Measurements from ENCODE around the gene SMAD9.

GRCh38 chr13:36903925-36904595 is 16.0 kb downstream of the SMAD9 start:
- no peak for TF ChIP-seq CTCF (conservative IDR thresholded peaks at IDR 0.05; ENCODE audit: low read depth, low read length)
- no peak for TF ChIP-seq EZH2 (IDR thresholded peaks at IDR 0.05; ENCODE audit: low read length, unreplicated experiment)
- no peak for TF ChIP-seq EZH2phosphoT487 (IDR thresholded peaks at IDR 0.05; ENCODE audit: borderline replicate concordance, low read length)
